ENCODE data around the gene AFG1L.

The AFG1L gene

DNA sequence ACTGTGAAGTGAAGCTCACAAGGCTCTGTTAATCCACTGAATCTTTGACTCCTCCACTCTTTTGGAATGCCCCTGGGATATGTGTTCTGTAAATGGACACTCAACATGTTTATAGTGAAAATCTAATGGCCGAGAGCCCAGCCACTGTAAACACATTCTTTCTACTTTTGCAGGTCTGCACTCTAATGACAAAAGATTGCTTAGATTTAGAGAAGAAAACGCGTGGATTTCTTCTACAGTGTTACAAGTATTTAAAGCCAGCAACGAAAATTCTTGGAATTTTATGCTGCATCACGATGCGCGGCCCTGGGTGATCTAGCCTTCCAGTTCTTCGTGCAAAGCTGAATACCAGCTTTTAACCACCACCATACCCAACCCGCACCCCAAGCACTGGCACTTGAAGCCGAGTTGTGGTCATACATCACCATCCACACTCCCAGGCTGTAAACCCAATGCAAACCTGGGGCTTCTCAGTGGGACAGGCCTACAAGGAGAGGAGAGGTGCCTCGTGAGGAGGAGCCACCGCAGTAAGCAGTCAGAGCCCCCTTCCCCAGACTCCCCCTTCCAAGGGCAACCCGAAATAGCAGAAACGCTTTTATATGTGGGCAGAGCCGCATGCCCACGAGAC lies 262.1 kb downstream of the AFG1L start:
- Histone ChIP-seq H4K5ac (ENCODE audit: low read length) (no peak overlapping the region), H2AK5ac (ENCODE audit: low read length) (no peak overlapping the region), H3K23ac (ENCODE audit: low read length) (no peak overlapping the region), H3K4me3 (ENCODE audit: low read length) (peak overlapping the region; percentile 59), H2BK15ac (replicated peaks; ENCODE audit: low read depth) (no peak overlapping the region), H3K79me2 (ENCODE audit: control insufficient read depth, insufficient read depth, low read length) (peaks cover 5% of the 10 kb centered on the region), H3K9ac (ENCODE audit: low read length) (peak overlapping the region; percentile 91), H2BK5ac (ENCODE audit: low read length) (peak overlapping the region; percentile 70), H3K27me3 (ENCODE audit: insufficient read depth, low read length, poor library complexity) (no peaks in the 10 kb centered on the region), H3K36me3 (ENCODE audit: control insufficient read depth, insufficient read depth, low read length) (no peaks in the 10 kb centered on the region), H2BK120ac (ENCODE audit: low read depth, low read length) (no peak overlapping the region), H3K27ac (ENCODE audit: low read depth, low read length) (no peak overlapping the region), H3K4ac (ENCODE audit: low read depth, low read length) (no peak overlapping the region), H3K18ac (ENCODE audit: low read length) (no peak overlapping the region), H3K79me1 (ENCODE audit: low read length) (peaks cover 2% of the 10 kb centered on the region), H3K56ac (ENCODE audit: low read length) (peak overlapping the region; percentile 96), H3K4me1 (ENCODE audit: control insufficient read depth, low read depth, low read length) (peaks cover 8% of the 10 kb centered on the region), H4K8ac (ENCODE audit: low read depth, low read length) (no peak overlapping the region), H3K4me2 (ENCODE audit: low read length) (peak overlapping the region; percentile 96)
- peak; percentile 26 for DNase-seq
- no CpG with 5 or more reads among the region's 16 CpGs for WGBS (ENCODE audit: extremely low coverage, insufficient coverage, low lambda C conversion rate)

DNA sequence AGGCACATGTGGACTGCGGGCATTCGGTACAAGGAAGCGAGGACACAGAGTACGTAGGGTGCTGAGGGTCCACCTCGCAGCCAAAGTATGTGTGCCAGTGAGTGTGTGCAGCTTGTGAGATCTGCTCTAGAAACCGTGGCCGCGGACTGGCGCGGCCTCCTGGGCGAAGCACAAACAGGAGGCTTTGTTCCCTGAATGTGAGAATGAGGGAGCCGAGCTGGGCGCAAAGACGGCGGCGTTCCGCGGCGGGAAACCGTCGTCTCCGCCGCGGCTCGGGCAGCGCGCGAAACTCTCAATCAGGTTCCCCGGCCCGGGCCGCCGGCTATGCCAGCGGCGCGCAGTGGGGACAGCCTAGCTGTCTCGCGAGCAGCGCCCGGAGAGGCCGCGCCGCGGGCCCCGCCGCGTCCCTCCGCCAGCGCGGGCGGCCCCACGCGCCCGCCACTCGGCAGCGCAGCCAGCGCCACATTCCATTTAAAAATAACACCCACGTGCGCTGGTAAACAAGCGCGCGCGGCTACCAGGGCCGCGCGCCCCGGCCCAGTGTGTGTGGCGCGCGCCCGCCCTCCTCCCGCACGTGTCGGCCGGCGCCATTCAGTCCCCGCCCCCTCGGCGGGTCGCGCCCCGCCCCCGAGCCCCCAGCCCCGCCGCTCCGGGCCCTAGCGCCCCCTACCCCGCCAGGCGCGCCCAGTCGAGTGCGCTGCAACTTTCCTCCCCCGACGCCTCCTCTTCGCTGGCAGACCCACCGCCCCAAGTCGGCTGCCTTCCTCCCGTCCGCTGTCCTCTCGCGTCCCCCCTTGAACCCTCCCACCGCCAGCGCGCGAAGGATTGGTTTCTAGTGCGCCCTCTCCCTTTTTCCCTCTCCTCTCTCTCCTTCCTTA lies 262.9 kb downstream of the AFG1L start:
- Histone ChIP-seq H2BK120ac (ENCODE audit: low read depth, low read length) (no peak overlapping the region), H3K4me1 (ENCODE audit: control insufficient read depth, low read depth, low read length) (peaks cover 8% of the 10 kb centered on the region), H2AK5ac (ENCODE audit: low read length) (no peak overlapping the region), H2BK5ac (ENCODE audit: low read length) (peak overlapping the region; percentile 70), H3K9ac (ENCODE audit: low read length) (peak overlapping the region; percentile 91), H3K4ac (ENCODE audit: low read depth, low read length) (peak overlapping the region; percentile 70), H3K79me1 (ENCODE audit: low read length) (peaks cover 4% of the 10 kb centered on the region), H3K36me3 (ENCODE audit: control insufficient read depth, insufficient read depth, low read length) (no peaks in the 10 kb centered on the region), H3K23ac (ENCODE audit: low read length) (no peak overlapping the region), H3K27ac (ENCODE audit: low read depth, low read length) (peak overlapping the region; percentile 93), H4K8ac (ENCODE audit: low read depth, low read length) (no peak overlapping the region), H3K79me2 (ENCODE audit: control insufficient read depth, insufficient read depth, low read length) (peaks cover 7% of the 10 kb centered on the region), H3K27me3 (ENCODE audit: insufficient read depth, low read length, poor library complexity) (no peaks in the 10 kb centered on the region), H3K18ac (ENCODE audit: low read length) (peak overlapping the region; percentile 94), H2BK15ac (replicated peaks; ENCODE audit: low read depth) (no peak overlapping the region), H4K5ac (ENCODE audit: low read length) (no peak overlapping the region), H3K4me3 (ENCODE audit: low read length) (peak overlapping the region; percentile 82), H3K56ac (ENCODE audit: low read length) (peak overlapping the region; percentile 97), H3K4me2 (ENCODE audit: low read length) (peak overlapping the region; percentile 96)
- DNase-seq: peak; percentile 57
- no CpG with 5 or more reads among the region's 105 CpGs for WGBS (ENCODE audit: extremely low coverage, insufficient coverage, low lambda C conversion rate)

DNA sequence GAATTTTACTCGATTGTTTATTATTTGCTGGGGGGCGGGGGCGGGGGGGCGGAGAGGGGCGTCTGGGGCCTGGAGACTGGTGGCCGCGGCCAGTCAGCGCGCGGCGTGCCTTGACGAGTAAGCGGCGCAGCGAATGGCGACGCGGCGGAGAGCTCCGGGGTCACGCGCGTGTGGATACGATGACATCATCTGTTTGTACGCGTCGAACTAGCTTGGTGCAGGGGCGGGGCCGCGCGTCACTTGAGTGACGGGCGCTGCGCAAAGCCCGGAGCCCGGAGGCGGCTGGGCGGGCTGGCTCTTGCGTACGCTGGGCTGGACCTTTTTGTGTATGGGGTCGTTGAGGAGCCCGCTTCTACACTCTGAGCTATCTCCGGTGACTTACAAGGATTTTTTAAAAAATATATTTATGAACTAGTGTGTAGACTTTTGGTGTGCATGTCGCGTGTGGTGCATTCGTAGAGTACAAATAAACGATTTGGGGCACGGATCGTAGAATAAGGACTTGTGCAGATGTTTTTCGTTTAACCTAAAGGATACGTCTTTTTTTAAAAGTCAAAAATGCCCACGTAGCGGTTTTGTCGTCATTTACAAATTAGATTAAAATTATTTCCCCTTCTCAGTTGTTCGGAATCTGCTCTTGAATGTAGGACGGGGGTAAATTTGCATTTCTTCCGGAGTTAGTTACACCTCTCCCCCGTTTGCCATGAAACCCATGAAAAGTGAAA lies 263.7 kb downstream of the AFG1L start:
- WGBS (ENCODE audit: extremely low coverage, insufficient coverage, low lambda C conversion rate): no CpG with 5 or more reads among the region's 58 CpGs
- H2BK15ac ChIP-seq (replicated peaks; ENCODE audit: low read depth): no peak overlapping the region
- peaks cover 8% of the 10 kb centered on the region for H3K4me1 ChIP-seq (ENCODE audit: control insufficient read depth, low read depth, low read length)

DNA sequence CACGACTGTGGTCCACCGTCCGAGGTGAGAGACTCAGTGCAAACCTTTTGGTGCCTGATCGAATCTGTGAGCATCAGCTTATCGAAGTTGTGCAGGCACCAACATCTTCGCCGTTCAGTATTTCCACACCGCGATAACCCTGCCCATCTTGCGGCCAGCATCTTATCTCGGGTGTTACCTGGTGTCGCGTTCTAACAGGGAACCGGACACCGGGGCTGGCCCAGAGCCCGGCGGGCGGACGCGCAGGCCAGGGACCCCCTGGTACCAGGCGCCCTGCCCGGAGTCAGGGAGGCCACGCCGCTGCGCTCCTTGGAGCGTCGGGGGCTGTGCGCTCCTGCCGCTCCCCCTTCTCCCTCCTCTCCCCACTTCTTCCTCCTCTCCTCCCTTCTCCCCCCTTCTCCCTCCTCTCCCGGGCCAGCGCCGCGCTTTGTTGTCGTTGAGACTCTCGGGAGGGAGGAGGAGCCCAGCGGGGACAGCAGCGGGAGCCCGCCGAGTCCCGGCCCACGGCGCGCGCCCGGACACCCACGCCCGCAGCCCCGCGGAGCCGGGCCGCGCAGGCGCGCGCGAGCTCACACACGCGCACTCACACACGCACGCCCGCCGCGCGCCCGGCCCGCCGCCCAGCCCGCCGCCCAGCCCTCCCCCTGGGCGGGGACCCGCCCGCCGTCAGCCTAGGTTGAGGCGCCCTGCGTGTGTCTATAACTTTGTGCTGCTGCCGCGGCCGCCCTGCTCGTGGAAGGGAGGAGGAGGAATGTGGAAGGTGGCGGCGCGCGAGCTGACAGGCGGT lies 264.4 kb downstream of the AFG1L start:
- Histone ChIP-seq H3K56ac (ENCODE audit: low read length) (peak overlapping the region; percentile 93), H2BK5ac (ENCODE audit: low read length) (peak overlapping the region; percentile 35), H3K4me2 (ENCODE audit: low read length) (peak overlapping the region; percentile 94), H3K9ac (ENCODE audit: low read length) (peak overlapping the region; percentile 81), H2AK5ac (ENCODE audit: low read length) (no peak overlapping the region), H3K27me3 (ENCODE audit: insufficient read depth, low read length, poor library complexity) (no peaks in the 10 kb centered on the region), H3K4me1 (ENCODE audit: control insufficient read depth, low read depth, low read length) (peaks cover 10% of the 10 kb centered on the region), H3K79me2 (ENCODE audit: control insufficient read depth, insufficient read depth, low read length) (peaks cover 10% of the 10 kb centered on the region), H4K8ac (ENCODE audit: low read depth, low read length) (no peak overlapping the region), H4K5ac (ENCODE audit: low read length) (no peak overlapping the region), H3K18ac (ENCODE audit: low read length) (peak overlapping the region; percentile 29), H2BK120ac (ENCODE audit: low read depth, low read length) (no peak overlapping the region), H2BK15ac (replicated peaks; ENCODE audit: low read depth) (no peak overlapping the region), H3K36me3 (ENCODE audit: control insufficient read depth, insufficient read depth, low read length) (no peaks in the 10 kb centered on the region), H3K79me1 (ENCODE audit: low read length) (peaks cover 7% of the 10 kb centered on the region), H3K4ac (ENCODE audit: low read depth, low read length) (no peak overlapping the region), H3K27ac (ENCODE audit: low read depth, low read length) (peak overlapping the region; percentile 15), H3K23ac (ENCODE audit: low read length) (peak overlapping the region; percentile 66), H3K4me3 (ENCODE audit: low read length) (peak overlapping the region; percentile 65)
- no CpG with 5 or more reads among the region's 84 CpGs for WGBS (ENCODE audit: extremely low coverage, insufficient coverage, low lambda C conversion rate)
- DNase-seq: peak; percentile 82

More for the DNA sequence above, 263.7 kb downstream of the AFG1L start:
- H3K4ac ChIP-seq (ENCODE audit: low read depth, low read length): no peak overlapping the region
- peak overlapping the region; percentile 83 for H3K9ac ChIP-seq (ENCODE audit: low read length)
- peak overlapping the region; percentile 94 for H3K18ac ChIP-seq (ENCODE audit: low read length)
- no peak overlapping the region for H2BK5ac ChIP-seq (ENCODE audit: low read length)
- H3K23ac ChIP-seq (ENCODE audit: low read length): no peak overlapping the region
- no peak overlapping the region for H4K5ac ChIP-seq (ENCODE audit: low read length)
- H3K36me3 ChIP-seq (ENCODE audit: control insufficient read depth, insufficient read depth, low read length): no peaks in the 10 kb centered on the region
- H4K8ac ChIP-seq (ENCODE audit: low read depth, low read length): no peak overlapping the region
- no peaks in the 10 kb centered on the region for H3K27me3 ChIP-seq (ENCODE audit: insufficient read depth, low read length, poor library complexity)
- peaks cover 4% of the 10 kb centered on the region for H3K79me1 ChIP-seq (ENCODE audit: low read length)
- H2BK120ac ChIP-seq (ENCODE audit: low read depth, low read length): no peak overlapping the region
- peak overlapping the region; percentile 97 for H3K56ac ChIP-seq (ENCODE audit: low read length)
- H2AK5ac ChIP-seq (ENCODE audit: low read length): no peak overlapping the region
- peak; percentile 99 for DNase-seq
- peak overlapping the region; percentile 82 for H3K4me3 ChIP-seq (ENCODE audit: low read length)
- H3K79me2 ChIP-seq (ENCODE audit: control insufficient read depth, insufficient read depth, low read length): peaks cover 7% of the 10 kb centered on the region
- H3K27ac ChIP-seq (ENCODE audit: low read depth, low read length): peak overlapping the region; percentile 93
- H3K4me2 ChIP-seq (ENCODE audit: low read length): peak overlapping the region; percentile 94

DNA sequence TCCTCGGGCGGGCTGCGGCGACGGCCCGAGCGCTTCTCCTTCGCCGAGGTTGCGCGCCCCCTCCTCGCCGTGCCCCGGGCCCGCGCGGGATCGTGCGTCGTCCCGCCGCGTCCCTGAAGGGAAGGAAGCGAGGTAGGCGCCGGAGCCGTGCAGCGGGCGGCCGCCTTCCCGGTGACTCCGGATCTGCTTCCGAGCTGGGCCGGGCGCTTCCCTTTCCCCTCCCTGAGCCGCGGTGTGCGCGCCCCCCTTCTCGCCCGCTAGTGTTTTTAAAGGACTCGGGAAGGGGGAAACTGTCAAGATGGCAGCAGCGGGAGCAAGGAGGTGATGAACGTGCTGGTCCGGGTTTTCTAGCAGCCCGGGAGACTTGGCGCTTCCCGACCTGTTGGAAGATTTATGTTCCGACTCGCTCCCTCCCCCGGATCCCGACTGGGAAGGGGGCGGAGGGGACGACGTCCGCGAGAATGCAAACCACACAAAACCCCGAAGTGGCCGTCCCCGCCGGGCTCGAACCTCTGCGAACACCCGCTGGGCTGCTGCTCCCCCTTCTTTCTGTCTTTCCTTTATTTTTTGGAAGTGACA lies 265.1 kb downstream of the AFG1L start:
- WGBS (ENCODE audit: extremely low coverage, insufficient coverage, low lambda C conversion rate): no CpG with 5 or more reads among the region's 64 CpGs
- H3K36me3 ChIP-seq (ENCODE audit: control insufficient read depth, insufficient read depth, low read length): no peaks in the 10 kb centered on the region
- H3K79me1 ChIP-seq (ENCODE audit: low read length): peaks cover 8% of the 10 kb centered on the region
- no peak overlapping the region for H2BK120ac ChIP-seq (ENCODE audit: low read depth, low read length)
- peak overlapping the region; percentile 86 for H3K27ac ChIP-seq (ENCODE audit: low read depth, low read length)
- peak overlapping the region; percentile 85 for H3K4me2 ChIP-seq (ENCODE audit: low read length)
- H3K27me3 ChIP-seq (ENCODE audit: insufficient read depth, low read length, poor library complexity): no peaks in the 10 kb centered on the region
- peaks cover 13% of the 10 kb centered on the region for H3K79me2 ChIP-seq (ENCODE audit: control insufficient read depth, insufficient read depth, low read length)
- H3K56ac ChIP-seq (ENCODE audit: low read length): peak overlapping the region; percentile 93
- peak; percentile 96 for DNase-seq
- no peak overlapping the region for H4K5ac ChIP-seq (ENCODE audit: low read length)
- no peak overlapping the region for H2BK5ac ChIP-seq (ENCODE audit: low read length)
- H3K4me1 ChIP-seq (ENCODE audit: control insufficient read depth, low read depth, low read length): peaks cover 10% of the 10 kb centered on the region
- H3K4ac ChIP-seq (ENCODE audit: low read depth, low read length): no peak overlapping the region
- no peak overlapping the region for H4K8ac ChIP-seq (ENCODE audit: low read depth, low read length)
- H2BK15ac ChIP-seq (replicated peaks; ENCODE audit: low read depth): no peak overlapping the region
- H3K18ac ChIP-seq (ENCODE audit: low read length): peak overlapping the region; percentile 93
- no peak overlapping the region for H2AK5ac ChIP-seq (ENCODE audit: low read length)
- H3K9ac ChIP-seq (ENCODE audit: low read length): peak overlapping the region; percentile 81
- peak overlapping the region; percentile 65 for H3K4me3 ChIP-seq (ENCODE audit: low read length)
- peak overlapping the region; percentile 80 for H3K23ac ChIP-seq (ENCODE audit: low read length)

Measured in mesendoderm (in vitro differentiated cells).